HG03439 (cell line): Measurements from ENCODE around the gene TSPOAP1.

Experiments
- ATAC-seq: cut with Tn5 transposase; IDR thresholded peaks from one replicate; pipeline ENCODE4 v1.9.1; 2021; ENCODE audit warnings: mild to moderate bottlenecking, moderate library complexity; ENCODE audit not compliant: unreplicated experiment

TSPOAP1 gene

DNA sequence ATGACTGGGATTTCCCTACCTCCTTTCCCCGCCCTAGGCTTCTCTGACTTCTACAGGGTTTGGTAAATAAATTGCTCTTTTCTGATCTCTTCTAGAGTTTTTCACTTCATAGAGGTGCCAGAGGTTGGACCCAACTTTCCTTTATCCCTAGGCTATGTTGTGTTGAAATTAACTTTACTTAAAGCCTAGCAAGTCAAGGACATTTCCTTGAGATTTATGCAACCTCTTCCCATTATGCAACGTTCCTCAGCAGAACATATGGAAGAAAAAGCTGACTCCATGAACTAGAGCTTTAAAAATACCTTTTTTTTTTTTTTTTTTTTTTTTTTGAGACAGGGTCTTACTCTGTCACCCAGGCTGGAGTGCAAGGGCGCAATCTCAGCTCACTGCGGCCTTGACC lies 63.3 kb downstream of the TSPOAP1 start:
- ATAC-seq, result no peak

GRCh38 chr17:58264407-58265103 lies 64.0 kb downstream of the TSPOAP1 start:
- ATAC-seq, result no peak

DNA sequence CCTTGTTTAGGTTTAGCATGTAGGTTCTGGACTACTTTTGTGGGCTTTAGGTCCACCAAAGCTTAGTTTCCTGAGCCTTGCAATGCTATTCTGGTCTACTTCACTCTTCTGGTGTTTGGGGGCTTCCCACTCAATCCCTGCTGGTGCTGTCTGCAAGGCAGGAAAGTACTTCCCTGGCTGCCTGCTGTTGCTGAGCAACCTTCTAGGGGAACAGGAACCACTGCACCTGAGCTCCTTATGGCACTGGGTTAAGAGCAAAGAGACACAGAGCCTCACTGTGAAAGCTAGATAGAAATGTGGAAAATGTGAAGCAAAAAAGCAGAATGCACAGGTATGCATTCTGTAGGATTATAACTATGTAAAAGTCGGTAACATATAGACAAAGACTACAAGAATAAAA lies 64.8 kb downstream of the TSPOAP1 start:
- no peak for ATAC-seq

- ATAC-seq, result no peak
These were observed 66.4 kb downstream of the TSPOAP1 start for GRCh38 chr17:58262149-58262548.

DNA sequence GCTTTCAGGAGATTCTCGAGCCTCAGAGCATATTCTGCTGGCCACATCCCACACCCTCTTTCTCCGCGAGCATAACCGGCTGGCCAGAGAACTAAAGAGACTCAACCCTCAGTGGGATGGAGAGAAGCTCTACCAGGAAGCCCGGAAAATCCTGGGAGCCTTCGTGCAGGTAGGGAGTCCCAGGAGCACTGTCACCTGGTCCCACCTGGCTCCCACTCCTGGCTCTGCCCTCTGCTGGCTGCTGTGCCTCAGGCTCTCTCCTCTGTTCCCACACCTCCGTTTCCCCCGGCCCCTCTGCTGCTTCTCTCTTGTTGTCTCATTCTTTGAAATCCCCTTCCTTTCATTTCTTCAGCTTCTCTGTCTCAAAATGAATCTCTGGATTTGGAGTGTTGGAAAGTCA lies 73.8 kb downstream of the TSPOAP1 start:
- ATAC-seq, result no peak

GRCh38 chr17:58253082-58253481 lies 75.5 kb downstream of the TSPOAP1 start:
- ATAC-seq, result no peak

GRCh38 chr17:58252141-58252540 lies 76.5 kb downstream of the TSPOAP1 start:
- ATAC-seq, result no peak
